Neural cell (in vitro differentiated cells): ENCODE data around the gene BTBD9. TPM values are rescaled to one million over a fixed set of nuclear protein-coding genes. Genes with fewer than 3 reads are reported as not detected.

Experiments
- H2AFZ ChIP-seq: fragments of 200-600, 300-800 bp; sonication (generic), shearing (Covaris generic); 2 replicates; pipeline ENCODE4 v1.6.0; 2014; ENCODE audit warnings: low read depth, mild to moderate bottlenecking, antibody characterized with exemption, low read length, moderate library complexity
- H3F3A ChIP-seq: fragments of 200-600 bp; shearing (Covaris generic); 2 replicates; pipeline ENCODE4 v1.6.1; 2016; ENCODE audit warnings: mild to moderate bottlenecking, moderate library complexity, mixed read lengths, antibody characterized with exemption, low read length; ENCODE audit not compliant: insufficient read depth, poor library complexity, severe bottlenecking
- H3K27ac ChIP-seq: fragments of 200-600, 300-800 bp; sonication (generic), shearing (Covaris generic); 2 replicates; pipeline ENCODE4 v1.5.1; 2014; ENCODE audit warnings: mild to moderate bottlenecking, low read length, moderate library complexity
- H3K27me3 ChIP-seq: fragments of 300-800, 200-600 bp; sonication (generic), shearing (Covaris generic); 2 replicates; pipeline ENCODE4 v1.6.0; 2014; ENCODE audit warnings: mild to moderate bottlenecking, low read depth, low read length, moderate library complexity; ENCODE audit not compliant: insufficient read depth
- H3K36me3 ChIP-seq: fragments of 300-800, 200-600 bp; sonication (generic), shearing (Covaris generic); 2 replicates; pipeline ENCODE4 v1.5.1; 2014; ENCODE audit warnings: mild to moderate bottlenecking, antibody characterized with exemption, low read length, moderate library complexity; ENCODE audit not compliant: insufficient read depth
- H3K4me2 ChIP-seq: fragments of 300-800, 200-600 bp; sonication (generic), shearing (Covaris generic); 2 replicates; pipeline ENCODE4 v1.6.0; 2014; ENCODE audit warnings: mild to moderate bottlenecking, low read length
- H3K4me3 ChIP-seq: fragments of 300-800, 200-600 bp; sonication (generic), shearing (Covaris generic); 2 replicates; pipeline ENCODE4 v1.5.1; 2014; ENCODE audit warnings: mild to moderate bottlenecking, low read length, moderate library complexity
- H3K79me2 ChIP-seq: fragments of 200-600 bp; shearing (Covaris generic); replicated peaks from 2 replicates; pipeline ENCODE4 v1.6.0; 2014; ENCODE audit warnings: mild to moderate bottlenecking, low read length, moderate library complexity; ENCODE audit not compliant: insufficient read depth
- H3K9ac ChIP-seq: fragments of 300-800, 200-600 bp; sonication (generic), shearing (Covaris generic); 2 replicates; pipeline ENCODE4 v1.6.1; 2016; ENCODE audit warnings: mild to moderate bottlenecking, low read length, mixed read lengths
- H3K9me2 ChIP-seq: fragments of 200-600 bp; shearing (Covaris generic); 2 replicates; pipeline ENCODE4 v1.6.1; 2016; ENCODE audit warnings: mild to moderate bottlenecking, low read length, mixed read lengths; ENCODE audit not compliant: insufficient read depth
- H3K9me3 ChIP-seq: fragments of 200-600, 300-800 bp; sonication (generic), shearing (Covaris generic); 2 replicates; pipeline ENCODE4 v1.6.1; 2016; ENCODE audit warnings: mild to moderate bottlenecking, mixed run types, low read length, moderate library complexity, mixed read lengths
- H4K20me1 ChIP-seq: fragments of 200-600 bp; shearing (Covaris generic); 2 replicates; pipeline ENCODE4 v1.6.1; 2016; ENCODE audit warnings: mild to moderate bottlenecking, mixed run types; ENCODE audit not compliant: insufficient read depth
- EP300 ChIP-seq: fragments of 450-650 bp; conservative IDR thresholded peaks from 2 replicates; pipeline ENCODE4 v1.6.1; 2014; ENCODE audit warnings: antibody characterized with exemption, mild to moderate bottlenecking, moderate library complexity; ENCODE audit not compliant: poor library complexity, severe bottlenecking
- EZH2 ChIP-seq: fragments of 200-600, 300-800 bp; shearing (Covaris generic), sonication (generic); IDR thresholded peaks from 2 replicates; pipeline ENCODE4 v1.6.1; 2014; ENCODE audit warnings: antibody characterized with exemption, low read length, borderline replicate concordance, mild to moderate bottlenecking; ENCODE audit not compliant: insufficient read depth, poor library complexity, severe bottlenecking
- MXI1 ChIP-seq: fragments of 450-650 bp; conservative IDR thresholded peaks from 2 replicates; pipeline ENCODE4 v1.6.1; 2014; ENCODE audit warnings: antibody characterized with exemption, mild to moderate bottlenecking; ENCODE audit not compliant: poor library complexity, severe bottlenecking
- POLR2AphosphoS5 ChIP-seq: IDR thresholded peaks from 2 replicates; pipeline ENCODE4 v1.6.1; 2012
- RAD21 ChIP-seq: fragments of 450-650 bp; conservative IDR thresholded peaks from 2 replicates; pipeline ENCODE4 v1.6.1; 2014; ENCODE audit warnings: antibody characterized with exemption, mild to moderate bottlenecking, moderate library complexity
- SMC3 ChIP-seq: fragments of 450-650 bp; conservative IDR thresholded peaks from 2 replicates; pipeline ENCODE4 v1.6.1; 2014; ENCODE audit warnings: antibody characterized with exemption, mild to moderate bottlenecking, moderate library complexity; ENCODE audit not compliant: poor library complexity
- TAF1 ChIP-seq: IDR thresholded peaks from 2 replicates; pipeline ENCODE4 v1.6.1; 2012; ENCODE audit warnings: low read depth
- polyA plus RNA-seq: library from polyadenylated mRNA; depleted of rRNA; stranded (reverse); fragments of >200 nt; gene quantifications from 2 replicates; pipeline ENCODE4 v1.2.3, GENCODE V29; 2014
- TF ChIP-seq, protein P1 (sequence below): IDR thresholded peaks from 2 replicates; pipeline ENCODE4 v1.6.1; 2012; ENCODE audit warnings: borderline replicate concordance
- TF ChIP-seq, protein P2 (sequence below): fragments of 450-650 bp; IDR thresholded peaks from 2 replicates; pipeline ENCODE4 v1.5.1; 2014; ENCODE audit warnings: antibody characterized with exemption, mild to moderate bottlenecking, moderate library complexity; ENCODE audit not compliant: poor library complexity, severe bottlenecking

BTBD9 gene
- polyA plus RNA-seq, 1 donor from 2014 or later, result 6.2 TPM

DNA sequence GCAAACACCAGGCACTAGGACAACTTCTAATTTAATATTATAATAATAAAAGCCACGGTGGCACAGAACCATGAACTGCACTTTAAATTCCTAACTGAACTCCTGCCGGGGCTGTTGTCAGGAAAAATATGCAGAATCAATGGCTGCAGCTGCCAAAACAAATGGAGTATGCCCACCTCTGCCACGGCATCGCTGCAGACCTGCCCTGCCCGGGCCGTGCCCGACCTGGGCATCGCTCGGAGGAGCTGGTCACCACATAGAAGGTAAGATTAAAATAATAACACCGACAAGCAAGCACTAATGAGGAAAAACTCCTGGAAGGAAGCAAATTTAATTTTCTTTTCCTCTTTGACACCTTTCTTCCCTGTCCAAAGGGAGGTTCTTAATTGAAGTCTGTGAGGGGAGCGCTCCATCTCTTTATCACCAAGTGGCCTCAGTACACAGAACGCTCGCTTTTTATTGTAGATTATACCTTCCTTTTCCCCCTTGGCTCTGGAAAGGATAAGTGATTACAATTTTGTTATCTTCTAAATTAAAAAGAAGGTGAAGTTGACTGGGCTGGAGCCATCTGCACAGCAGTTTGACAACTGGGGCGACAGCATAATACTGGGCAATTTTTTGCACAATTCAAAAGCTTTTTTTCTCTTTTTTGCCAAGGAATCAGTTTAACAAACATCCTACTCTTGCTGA is 468.9 kb downstream of the BTBD9 start:
- Histone ChIP-seq H3K9me3 (no peaks in the 10 kb centered on the region), H3K36me3 (no peaks in the 10 kb centered on the region), H3K4me2 (no peak overlapping the region), H3K9ac (no peak overlapping the region), H2AFZ (no peak overlapping the region), H3K4me3 (no peak overlapping the region), H3K79me2 (no peaks in the 10 kb centered on the region), H3K27me3 (no peaks in the 10 kb centered on the region), H3K27ac (no peak overlapping the region), H4K20me1 (no peaks in the 10 kb centered on the region), H3F3A (no peaks in the 10 kb centered on the region), H3K9me2 (no peaks in the 10 kb centered on the region)
- TF ChIP-seq RAD21, result no peak
- no peak for TF ChIP-seq EP300
- TF ChIP-seq, protein P1, sequence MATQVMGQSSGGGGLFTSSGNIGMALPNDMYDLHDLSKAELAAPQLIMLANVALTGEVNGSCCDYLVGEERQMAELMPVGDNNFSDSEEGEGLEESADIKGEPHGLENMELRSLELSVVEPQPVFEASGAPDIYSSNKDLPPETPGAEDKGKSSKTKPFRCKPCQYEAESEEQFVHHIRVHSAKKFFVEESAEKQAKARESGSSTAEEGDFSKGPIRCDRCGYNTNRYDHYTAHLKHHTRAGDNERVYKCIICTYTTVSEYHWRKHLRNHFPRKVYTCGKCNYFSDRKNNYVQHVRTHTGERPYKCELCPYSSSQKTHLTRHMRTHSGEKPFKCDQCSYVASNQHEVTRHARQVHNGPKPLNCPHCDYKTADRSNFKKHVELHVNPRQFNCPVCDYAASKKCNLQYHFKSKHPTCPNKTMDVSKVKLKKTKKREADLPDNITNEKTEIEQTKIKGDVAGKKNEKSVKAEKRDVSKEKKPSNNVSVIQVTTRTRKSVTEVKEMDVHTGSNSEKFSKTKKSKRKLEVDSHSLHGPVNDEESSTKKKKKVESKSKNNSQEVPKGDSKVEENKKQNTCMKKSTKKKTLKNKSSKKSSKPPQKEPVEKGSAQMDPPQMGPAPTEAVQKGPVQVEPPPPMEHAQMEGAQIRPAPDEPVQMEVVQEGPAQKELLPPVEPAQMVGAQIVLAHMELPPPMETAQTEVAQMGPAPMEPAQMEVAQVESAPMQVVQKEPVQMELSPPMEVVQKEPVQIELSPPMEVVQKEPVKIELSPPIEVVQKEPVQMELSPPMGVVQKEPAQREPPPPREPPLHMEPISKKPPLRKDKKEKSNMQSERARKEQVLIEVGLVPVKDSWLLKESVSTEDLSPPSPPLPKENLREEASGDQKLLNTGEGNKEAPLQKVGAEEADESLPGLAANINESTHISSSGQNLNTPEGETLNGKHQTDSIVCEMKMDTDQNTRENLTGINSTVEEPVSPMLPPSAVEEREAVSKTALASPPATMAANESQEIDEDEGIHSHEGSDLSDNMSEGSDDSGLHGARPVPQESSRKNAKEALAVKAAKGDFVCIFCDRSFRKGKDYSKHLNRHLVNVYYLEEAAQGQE, result no peak
- TF ChIP-seq POLR2AphosphoS5, result no peak

DNA sequence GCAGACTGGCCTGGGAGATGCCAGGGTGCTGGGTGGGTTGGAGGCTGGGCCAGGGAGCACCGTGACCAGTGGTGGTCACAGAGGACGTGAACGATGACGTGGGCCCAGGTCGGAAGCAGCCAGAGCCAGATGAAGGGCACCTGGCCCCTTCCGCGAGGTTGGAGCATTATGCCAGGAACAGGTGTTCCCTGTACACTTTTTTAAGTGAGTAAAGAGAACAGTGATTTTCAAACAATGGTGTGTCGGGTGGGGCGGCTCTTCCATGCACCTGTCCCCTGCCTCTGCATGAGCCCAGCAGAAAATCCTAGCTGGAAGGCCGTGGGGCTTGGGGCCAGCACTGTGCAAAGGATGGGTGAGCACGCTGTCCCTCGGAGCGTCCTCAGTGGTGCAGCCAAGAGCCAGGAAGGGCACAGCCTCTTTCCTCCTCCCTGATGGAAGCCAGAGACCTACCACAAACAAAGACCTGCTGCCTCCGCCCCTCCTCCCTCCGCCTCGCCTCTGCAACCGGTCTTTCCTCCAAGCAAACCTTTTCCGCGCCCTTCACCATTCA is 469.7 kb downstream of the BTBD9 start:
- no peak overlapping the region for H3K4me3 ChIP-seq
- H4K20me1 ChIP-seq, result no peaks in the 10 kb centered on the region
- no peaks in the 10 kb centered on the region for H3K79me2 ChIP-seq
- no peak overlapping the region for H3K9ac ChIP-seq
- H3K36me3 ChIP-seq, result no peaks in the 10 kb centered on the region
- no peaks in the 10 kb centered on the region for H3F3A ChIP-seq
- H3K27ac ChIP-seq, result no peak overlapping the region
- H3K4me2 ChIP-seq, result no peak overlapping the region
- no peak overlapping the region for H2AFZ ChIP-seq
- no peaks in the 10 kb centered on the region for H3K9me3 ChIP-seq
- TF ChIP-seq RAD21 (no peak), SMC3 (no peak), EZH2 (no peak), POLR2AphosphoS5 (no peak), TAF1 (no peak), MXI1 (no peak)
- TF ChIP-seq, protein P1, result no peak
- TF ChIP-seq, protein P2, sequence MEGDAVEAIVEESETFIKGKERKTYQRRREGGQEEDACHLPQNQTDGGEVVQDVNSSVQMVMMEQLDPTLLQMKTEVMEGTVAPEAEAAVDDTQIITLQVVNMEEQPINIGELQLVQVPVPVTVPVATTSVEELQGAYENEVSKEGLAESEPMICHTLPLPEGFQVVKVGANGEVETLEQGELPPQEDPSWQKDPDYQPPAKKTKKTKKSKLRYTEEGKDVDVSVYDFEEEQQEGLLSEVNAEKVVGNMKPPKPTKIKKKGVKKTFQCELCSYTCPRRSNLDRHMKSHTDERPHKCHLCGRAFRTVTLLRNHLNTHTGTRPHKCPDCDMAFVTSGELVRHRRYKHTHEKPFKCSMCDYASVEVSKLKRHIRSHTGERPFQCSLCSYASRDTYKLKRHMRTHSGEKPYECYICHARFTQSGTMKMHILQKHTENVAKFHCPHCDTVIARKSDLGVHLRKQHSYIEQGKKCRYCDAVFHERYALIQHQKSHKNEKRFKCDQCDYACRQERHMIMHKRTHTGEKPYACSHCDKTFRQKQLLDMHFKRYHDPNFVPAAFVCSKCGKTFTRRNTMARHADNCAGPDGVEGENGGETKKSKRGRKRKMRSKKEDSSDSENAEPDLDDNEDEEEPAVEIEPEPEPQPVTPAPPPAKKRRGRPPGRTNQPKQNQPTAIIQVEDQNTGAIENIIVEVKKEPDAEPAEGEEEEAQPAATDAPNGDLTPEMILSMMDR, result no peak
- no peaks in the 10 kb centered on the region for H3K9me2 ChIP-seq
- no peaks in the 10 kb centered on the region for H3K27me3 ChIP-seq
